Immature natural killer cell (primary cell): ENCODE measurements around the gene LRRN3. TPM values are rescaled to one million over a fixed set of nuclear protein-coding genes. Genes with fewer than 3 reads are reported as not detected.

Experiments used
- DNase-seq, 3 donors: peaks; one replicate each; pipeline ENCODE4 v3.0.0; 2022; ENCODE audit warnings: mixed read lengths in 1 of 3
- H3K27ac Mint-ChIP-seq, 6 donors: one replicate each; pipeline ENCODE4 v1.8.0; 2020; ENCODE audit warnings: mixed read lengths in 6 of 6, mild to moderate bottlenecking in 5 of 6, inconsistent platforms in 4 of 6, moderate library complexity in 3 of 6
- H3K27me3 Mint-ChIP-seq, 3 donors: one replicate each; pipeline ENCODE4 v1.8.0; 2020 to 2021; ENCODE audit warnings: low read depth in 3 of 3, mild to moderate bottlenecking in 3 of 3, mixed read lengths in 3 of 3, moderate library complexity in 3 of 3, inconsistent platforms in 1 of 3
- H3K36me3 Mint-ChIP-seq, 3 donors: one replicate each; pipeline ENCODE4 v1.8.0; 2020; ENCODE audit warnings: mixed read lengths in 3 of 3, inconsistent platforms in 2 of 3, mild to moderate bottlenecking in 2 of 3
- H3K4me1 Mint-ChIP-seq, 2 donors: one replicate each; pipeline ENCODE4 v1.8.0; 2020; ENCODE audit warnings: inconsistent platforms in 2 of 2, mild to moderate bottlenecking in 2 of 2, mixed read lengths in 2 of 2, moderate library complexity in 1 of 2
- H3K4me3 Mint-ChIP-seq, 5 donors: one replicate each; pipeline ENCODE4 v1.8.0; 2020; ENCODE audit warnings: mild to moderate bottlenecking in 5 of 5, mixed read lengths in 5 of 5, inconsistent platforms in 3 of 5, moderate library complexity in 3 of 5
- H3K9me3 Mint-ChIP-seq, 6 donors: one replicate each; pipeline ENCODE4 v1.8.0; 2020; ENCODE audit warnings: mild to moderate bottlenecking in 6 of 6, mixed read lengths in 6 of 6, inconsistent platforms in 4 of 6, moderate library complexity in 3 of 6
- polyA plus RNA-seq, 3 donors: library from polyadenylated mRNA; unstranded; fragments of 300-500 nt; fragmentation: Illumina TruSeq; gene quantifications; one replicate each; pipeline ENCODE4 v1.2.3, GENCODE V29; 2021

The LRRN3 gene
- polyA plus RNA-seq, 3 donors from 2014 or later = 0.07 to 0.16 TPM; not detected in 1

DNA sequence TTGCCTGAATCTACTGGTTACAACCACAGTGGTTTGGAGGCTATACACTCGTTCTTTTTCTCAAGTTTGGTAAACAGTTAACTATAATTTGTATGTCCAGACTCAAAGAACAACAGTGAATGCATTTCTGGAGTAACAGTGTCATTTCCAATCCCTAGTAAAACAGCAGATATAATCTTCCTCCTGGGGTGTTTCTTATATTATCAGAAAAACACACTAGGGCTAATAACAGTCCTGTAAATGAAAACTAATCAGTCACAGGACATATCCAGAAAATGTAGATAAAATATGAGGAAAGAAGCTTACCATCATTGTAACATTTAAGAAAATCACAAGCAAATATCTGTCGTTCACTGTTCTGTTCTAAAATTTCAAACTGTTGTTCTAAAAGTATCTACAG, 82.6 kb downstream of the LRRN3 start:
- no peak for DNase-seq
- Mint-ChIP-seq H3K27ac (no peak overlapping the region), H3K4me1 (no peaks in the 10 kb centered on the region), H3K4me3 (no peak overlapping the region), H3K36me3 (peaks cover 0 to under 1% (median 0%) of the 10 kb centered on the region in 3 donors), H3K9me3 (peaks cover 0 to 6% (median 2%) of the 10 kb centered on the region in 6 donors), H3K27me3 (peaks cover 0 to 2% (median 0%) of the 10 kb centered on the region in 3 donors)

DNA sequence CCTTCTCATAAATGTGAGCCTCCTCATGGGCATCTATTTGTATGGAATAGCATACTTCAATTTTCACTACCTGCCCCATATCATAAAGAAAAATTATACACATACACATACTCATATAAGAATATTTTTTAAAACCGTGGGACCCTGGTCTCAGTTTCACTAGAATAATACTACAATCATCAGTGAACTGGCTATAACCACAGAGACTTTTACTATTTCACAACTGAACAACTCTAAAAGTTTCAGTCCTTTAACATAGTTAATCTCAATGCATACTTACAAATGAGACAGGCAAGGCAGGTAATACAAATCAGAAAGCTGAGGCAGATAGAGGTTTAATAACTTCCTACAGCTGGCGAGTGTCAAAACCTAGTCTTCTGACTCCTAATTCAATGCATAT, 83.1 kb downstream of the LRRN3 start:
- Mint-ChIP-seq H3K9me3 (peaks cover 0 to 10% (median 3%) of the 10 kb centered on the region in 6 donors), H3K4me3 (no peak overlapping the region), H3K4me1 (no peaks in the 10 kb centered on the region), H3K27me3 (peaks cover 0 to 2% (median 0%) of the 10 kb centered on the region in 3 donors), H3K27ac (no peak overlapping the region), H3K36me3 (peaks cover 0 to 4% (median 0%) of the 10 kb centered on the region in 3 donors)
- no peak for DNase-seq

DNA sequence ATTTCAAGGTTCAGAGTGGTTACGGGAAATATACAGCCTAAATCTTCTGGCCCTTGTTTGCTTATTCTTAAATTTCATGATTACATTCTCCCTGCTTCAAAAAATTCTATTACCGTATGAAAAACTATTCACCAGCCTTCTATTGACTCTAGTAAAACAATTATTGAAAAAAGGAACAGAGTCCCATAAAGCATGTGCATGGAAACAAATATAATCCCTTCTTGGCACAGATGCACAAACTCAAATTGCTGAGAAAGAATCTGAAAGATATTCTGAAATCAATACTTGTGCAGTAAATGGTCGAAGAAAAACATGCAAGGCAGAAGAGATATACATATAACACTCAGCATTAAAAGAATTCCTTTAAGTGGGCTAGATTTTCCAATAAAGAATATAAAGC, 83.6 kb downstream of the LRRN3 start:
- Mint-ChIP-seq H3K27ac (no peak overlapping the region), H3K4me3 (no peak overlapping the region), H3K27me3 (peaks cover 0 to 2% (median 0%) of the 10 kb centered on the region in 3 donors), H3K4me1 (no peaks in the 10 kb centered on the region), H3K36me3 (peaks cover 0 to 4% (median 0%) of the 10 kb centered on the region in 3 donors), H3K9me3 (peaks cover 0 to 9% (median 3%) of the 10 kb centered on the region in 6 donors)
- no peak for DNase-seq
